ENCODE results near the gene UBE2QL1. TPM values are rescaled to one million over a fixed set of nuclear protein-coding genes. Genes with fewer than 3 reads are reported as not detected.
"Not testable (repeated sequence)": the region's sequence is repeated elsewhere in the genome, so short reads cannot be mapped to it uniquely, and the experiment has no call there.

Gene UBE2QL1
- total RNA-seq, 1 experiment from 2014 or later: 2.6 TPM

DNA sequence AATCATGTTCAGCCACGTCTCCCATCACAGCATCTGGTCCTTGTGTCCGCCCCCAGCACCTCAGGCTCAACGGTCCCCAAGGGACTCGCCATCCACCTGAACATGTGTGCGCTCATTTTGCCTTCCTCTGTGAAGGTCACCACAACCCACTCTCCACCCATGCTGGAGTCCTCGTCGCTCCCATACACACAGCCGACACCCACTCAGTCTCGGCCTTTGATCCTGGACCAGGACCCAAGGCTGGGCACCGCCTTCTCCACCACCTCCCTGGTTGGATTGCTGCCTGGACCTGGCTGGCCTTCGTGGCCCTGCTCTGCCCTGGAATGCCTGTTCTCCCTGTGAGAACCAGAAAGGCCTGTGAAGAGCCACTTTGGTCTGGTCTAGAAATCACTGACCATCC lies 60.3 kb downstream of the UBE2QL1 start:
- no peaks in the 10 kb centered on the region for H3K4me1 ChIP-seq (ENCODE audit: insufficient read depth, low read length, poor library complexity, severe bottlenecking)
- no peak overlapping the region for H3K4me3 ChIP-seq (ENCODE audit: low read depth, low read length, poor library complexity, severe bottlenecking)
- H3K9me3 ChIP-seq (ENCODE audit: low read depth, low read length, poor library complexity, severe bottlenecking): no peaks in the 10 kb centered on the region
- H3K27me3 ChIP-seq (replicated peaks; ENCODE audit: insufficient read depth, low read depth, low read length, poor library complexity): no peaks in the 10 kb centered on the region
- H3K36me3 ChIP-seq (ENCODE audit: insufficient read depth, low read length, poor library complexity, severe bottlenecking): no peaks in the 10 kb centered on the region
- intact Hi-C loops (cut with micrococcal nuclease; ENCODE audit: unreplicated experiment): no loop called here
- ChIA-PET CTCF (no interaction called here), POLR2A (ENCODE audit: low non-redundant PET) (no interaction called here)
- no peak overlapping the region for H3K27ac ChIP-seq (ENCODE audit: low read depth, low read length, poor library complexity, severe bottlenecking)
- TF ChIP-seq EZH2 (IDR thresholded peaks at IDR 0.05; ENCODE audit: borderline replicate concordance, low read depth, low read length, poor library complexity, severe bottlenecking): no peak
- TF ChIP-seq, protein P1, sequence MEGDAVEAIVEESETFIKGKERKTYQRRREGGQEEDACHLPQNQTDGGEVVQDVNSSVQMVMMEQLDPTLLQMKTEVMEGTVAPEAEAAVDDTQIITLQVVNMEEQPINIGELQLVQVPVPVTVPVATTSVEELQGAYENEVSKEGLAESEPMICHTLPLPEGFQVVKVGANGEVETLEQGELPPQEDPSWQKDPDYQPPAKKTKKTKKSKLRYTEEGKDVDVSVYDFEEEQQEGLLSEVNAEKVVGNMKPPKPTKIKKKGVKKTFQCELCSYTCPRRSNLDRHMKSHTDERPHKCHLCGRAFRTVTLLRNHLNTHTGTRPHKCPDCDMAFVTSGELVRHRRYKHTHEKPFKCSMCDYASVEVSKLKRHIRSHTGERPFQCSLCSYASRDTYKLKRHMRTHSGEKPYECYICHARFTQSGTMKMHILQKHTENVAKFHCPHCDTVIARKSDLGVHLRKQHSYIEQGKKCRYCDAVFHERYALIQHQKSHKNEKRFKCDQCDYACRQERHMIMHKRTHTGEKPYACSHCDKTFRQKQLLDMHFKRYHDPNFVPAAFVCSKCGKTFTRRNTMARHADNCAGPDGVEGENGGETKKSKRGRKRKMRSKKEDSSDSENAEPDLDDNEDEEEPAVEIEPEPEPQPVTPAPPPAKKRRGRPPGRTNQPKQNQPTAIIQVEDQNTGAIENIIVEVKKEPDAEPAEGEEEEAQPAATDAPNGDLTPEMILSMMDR (conservative IDR thresholded peaks at IDR 0.05; ENCODE audit: low read depth, low read length): no peak
- BruUV-seq (replicated peaks): no TSS peak
- DNase-seq (ENCODE audit: low spot score): no peak

DNA sequence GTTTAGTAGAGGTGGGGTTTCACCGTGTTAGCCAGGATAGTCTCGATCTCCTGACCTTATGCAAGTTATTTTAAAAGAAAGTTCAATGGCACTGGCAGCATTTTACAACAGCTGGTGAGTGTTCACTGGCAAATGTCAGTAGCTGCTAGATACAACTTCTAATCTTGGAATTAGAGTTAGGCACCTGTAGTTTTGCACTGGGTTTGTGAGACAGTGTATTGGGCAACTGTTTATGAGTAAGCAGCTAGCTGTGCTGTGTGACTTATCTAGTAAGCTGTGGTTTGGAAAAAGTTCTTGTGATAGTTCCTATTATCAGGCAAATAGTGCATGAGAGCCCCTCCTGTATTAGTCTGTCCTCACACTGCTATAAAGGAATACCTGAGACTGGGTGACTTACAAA lies 61.5 kb downstream of the UBE2QL1 start:
- Histone ChIP-seq H3K27me3 (replicated peaks; ENCODE audit: insufficient read depth, low read depth, low read length, poor library complexity) (no peaks in the 10 kb centered on the region), H3K27ac (ENCODE audit: low read depth, low read length, poor library complexity, severe bottlenecking) (no peak overlapping the region), H3K36me3 (ENCODE audit: insufficient read depth, low read length, poor library complexity, severe bottlenecking) (no peaks in the 10 kb centered on the region), H3K9me3 (ENCODE audit: low read depth, low read length, poor library complexity, severe bottlenecking) (no peaks in the 10 kb centered on the region), H3K4me3 (ENCODE audit: low read depth, low read length, poor library complexity, severe bottlenecking) (no peak overlapping the region), H3K4me1 (ENCODE audit: insufficient read depth, low read length, poor library complexity, severe bottlenecking) (no peaks in the 10 kb centered on the region)
- intact Hi-C loops (cut with micrococcal nuclease; ENCODE audit: unreplicated experiment): no loop called here
- ChIA-PET CTCF (no interaction called here), POLR2A (ENCODE audit: low non-redundant PET) (no interaction called here)
- BruUV-seq (replicated peaks): no TSS peak
- TF ChIP-seq, protein P1 (conservative IDR thresholded peaks at IDR 0.05; ENCODE audit: low read depth, low read length): no peak
- no peak for TF ChIP-seq EZH2 (IDR thresholded peaks at IDR 0.05; ENCODE audit: borderline replicate concordance, low read depth, low read length, poor library complexity, severe bottlenecking)
- no peak for DNase-seq (ENCODE audit: low spot score)

DNA sequence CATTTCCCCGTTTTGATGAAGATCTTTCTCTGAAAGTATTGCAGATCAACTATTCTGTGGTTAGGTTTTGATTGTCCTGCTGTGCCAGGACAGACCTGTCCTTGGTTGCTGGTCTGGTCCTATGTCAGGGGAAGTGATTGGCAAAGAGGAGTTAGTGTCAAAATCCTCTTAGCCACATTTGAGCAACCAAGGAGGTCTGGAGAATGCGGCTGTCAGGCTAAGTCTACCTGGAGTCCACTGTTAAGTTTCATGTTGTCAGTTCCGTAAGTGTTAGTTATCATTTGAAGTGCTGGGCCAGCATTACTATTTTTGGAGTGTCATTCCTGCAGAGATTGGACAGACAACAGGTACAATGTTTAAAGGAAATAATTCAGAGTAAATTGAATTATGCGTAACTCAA lies 62.3 kb downstream of the UBE2QL1 start:
- ChIA-PET CTCF (no interaction called here), POLR2A (ENCODE audit: low non-redundant PET) (no interaction called here)
- Histone ChIP-seq H3K4me1 (ENCODE audit: insufficient read depth, low read length, poor library complexity, severe bottlenecking) (no peaks in the 10 kb centered on the region), H3K4me3 (ENCODE audit: low read depth, low read length, poor library complexity, severe bottlenecking) (no peak overlapping the region), H3K9me3 (ENCODE audit: low read depth, low read length, poor library complexity, severe bottlenecking) (no peaks in the 10 kb centered on the region), H3K27ac (ENCODE audit: low read depth, low read length, poor library complexity, severe bottlenecking) (no peak overlapping the region), H3K36me3 (ENCODE audit: insufficient read depth, low read length, poor library complexity, severe bottlenecking) (no peaks in the 10 kb centered on the region), H3K27me3 (replicated peaks; ENCODE audit: insufficient read depth, low read depth, low read length, poor library complexity) (no peaks in the 10 kb centered on the region)
- no TSS peak for BruUV-seq (replicated peaks)
- TF ChIP-seq, protein P1 (conservative IDR thresholded peaks at IDR 0.05; ENCODE audit: low read depth, low read length): no peak
- no peak for TF ChIP-seq EZH2 (IDR thresholded peaks at IDR 0.05; ENCODE audit: borderline replicate concordance, low read depth, low read length, poor library complexity, severe bottlenecking)
- no peak for DNase-seq (ENCODE audit: low spot score)
- intact Hi-C loops (cut with micrococcal nuclease; ENCODE audit: unreplicated experiment): no loop called here

DNA sequence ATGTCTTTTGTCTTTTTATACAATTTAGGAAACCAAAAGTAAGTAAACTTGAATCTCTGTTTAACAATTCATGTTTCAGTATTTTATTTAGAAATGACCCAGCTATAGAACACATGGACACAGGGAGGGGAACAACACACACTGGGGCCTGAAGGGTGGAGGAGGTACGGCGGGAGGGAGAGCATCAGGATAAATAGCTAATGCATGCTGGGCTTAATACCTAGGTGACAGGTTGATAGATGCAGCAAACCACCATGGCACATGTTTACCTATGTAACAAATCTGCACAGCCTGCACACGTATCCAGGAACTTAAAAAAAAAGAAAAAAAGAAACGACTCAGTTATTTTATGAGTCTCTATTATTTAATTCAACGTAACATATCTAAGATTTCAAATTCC lies 67.2 kb downstream of the UBE2QL1 start:
- H3K9me3 ChIP-seq (ENCODE audit: low read depth, low read length, poor library complexity, severe bottlenecking); H3K27me3 ChIP-seq (replicated peaks; ENCODE audit: insufficient read depth, low read depth, low read length, poor library complexity); DNase-seq (ENCODE audit: low spot score); H3K4me3 ChIP-seq (ENCODE audit: low read depth, low read length, poor library complexity, severe bottlenecking); H3K27ac ChIP-seq (ENCODE audit: low read depth, low read length, poor library complexity, severe bottlenecking); POLR2A ChIA-PET (ENCODE audit: low non-redundant PET); H3K4me1 ChIP-seq (ENCODE audit: insufficient read depth, low read length, poor library complexity, severe bottlenecking); intact Hi-C loops (cut with micrococcal nuclease; ENCODE audit: unreplicated experiment); BruUV-seq (replicated peaks); H3K36me3 ChIP-seq (ENCODE audit: insufficient read depth, low read length, poor library complexity, severe bottlenecking); CTCF ChIA-PET: not testable (repeated sequence)
